GM18498 (cell line): ENCODE data around the gene TCIRG1.

Source experiments
- ATAC-seq: cut with Tn5 transposase; IDR thresholded peaks from one replicate; pipeline ENCODE4 v1.9.1; 2021; ENCODE audit warnings: mild to moderate bottlenecking, moderate library complexity; ENCODE audit not compliant: unreplicated experiment

TCIRG1 gene

GRCh38 chr11:68016904-68017817 is 21.7 kb upstream of the TCIRG1 start:
- no peak for ATAC-seq

GRCh38 chr11:68017980-68018729 is 20.7 kb upstream of the TCIRG1 start:
- ATAC-seq: no peak

GRCh38 chr11:68018730-68019190 is 20.1 kb upstream of the TCIRG1 start:
- no peak for ATAC-seq

GRCh38 chr11:68019486-68019885 is 19.3 kb upstream of the TCIRG1 start:
- ATAC-seq: no peak

GRCh38 chr11:68020575-68020974 is 18.2 kb upstream of the TCIRG1 start:
- no peak for ATAC-seq

GRCh38 chr11:68021167-68021787 is 17.5 kb upstream of the TCIRG1 start:
- ATAC-seq: no peak

- ATAC-seq: no peak
These were observed 16.3 kb upstream of the TCIRG1 start for GRCh38 chr11:68022531-68022930.

GRCh38 chr11:68024508-68024907 is 14.3 kb upstream of the TCIRG1 start:
- no peak for ATAC-seq

- ATAC-seq: no peak
These were observed 13.8 kb upstream of the TCIRG1 start for GRCh38 chr11:68025047-68025446.

- ATAC-seq: no peak
These were observed 12.3 kb upstream of the TCIRG1 start for GRCh38 chr11:68026391-68027105.

GRCh38 chr11:68027667-68028066 is 11.2 kb upstream of the TCIRG1 start:
- no peak for ATAC-seq

- no peak for ATAC-seq
These were observed 9.9 kb upstream of the TCIRG1 start for GRCh38 chr11:68028802-68029545.

GRCh38 chr11:68030318-68031143 is 8.3 kb upstream of the TCIRG1 start, which contains the start of gene NDUFS8:
TSS of gene NDUFS8 (plus strand) at chr11:68030681. CDS start at chr11:68032152, 1,471 bp downstream.
- ATAC-seq: peak; percentile 92

GRCh38 chr11:68031144-68031464 is 7.7 kb upstream of the TCIRG1 start:
- ATAC-seq: no peak

- ATAC-seq: no peak
These were observed 6.8 kb upstream of the TCIRG1 start for GRCh38 chr11:68032003-68032402.

- ATAC-seq: no peak
These were observed 5.7 kb upstream of the TCIRG1 start for GRCh38 chr11:68032997-68033707.

GRCh38 chr11:68033708-68034045 is 5.1 kb upstream of the TCIRG1 start:
- no peak for ATAC-seq

- ATAC-seq: no peak
These were observed 3.5 kb upstream of the TCIRG1 start for GRCh38 chr11:68035266-68035876.
